Stimulated activated CD8-positive, alpha-beta memory T cell treated with anti-CD3 and anti-CD28 coated beads, Interleukin-7, amount 100 ng/mL, for 1 hour (primary cell): ENCODE measurements around the gene CCDC15.
"Not testable (repeated sequence)": the region's sequence is repeated elsewhere in the genome, so short reads cannot be mapped to it uniquely, and the experiment has no call there.

Source experiments
- DNase-seq, 2 donors: peaks; one replicate each; pipeline ENCODE4 v3.0.0-alpha.2; 2020; ENCODE audit warnings: low read depth in 2 of 2

CCDC15 gene

DNA sequence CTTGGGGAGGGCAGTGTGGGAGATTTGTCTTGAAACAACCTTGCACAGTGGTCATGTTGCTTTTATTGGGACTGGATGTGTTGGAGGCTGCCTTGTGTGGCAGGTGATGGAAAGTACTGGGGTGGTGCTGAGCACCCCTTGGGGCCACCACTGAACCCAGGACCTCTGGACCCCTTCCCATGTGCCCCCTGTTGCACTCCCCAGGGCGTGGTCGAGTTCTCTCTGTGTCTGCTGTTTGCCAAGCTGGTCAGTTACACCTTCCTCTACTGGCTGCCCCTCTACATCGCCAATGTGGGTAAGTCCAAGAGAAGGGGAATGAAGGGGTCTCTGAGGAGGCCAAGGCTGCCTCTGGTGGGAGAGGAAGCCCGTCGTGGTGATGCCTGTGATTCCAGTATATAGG is 128.0 kb downstream of the CCDC15 start:
- no peak for DNase-seq

DNA sequence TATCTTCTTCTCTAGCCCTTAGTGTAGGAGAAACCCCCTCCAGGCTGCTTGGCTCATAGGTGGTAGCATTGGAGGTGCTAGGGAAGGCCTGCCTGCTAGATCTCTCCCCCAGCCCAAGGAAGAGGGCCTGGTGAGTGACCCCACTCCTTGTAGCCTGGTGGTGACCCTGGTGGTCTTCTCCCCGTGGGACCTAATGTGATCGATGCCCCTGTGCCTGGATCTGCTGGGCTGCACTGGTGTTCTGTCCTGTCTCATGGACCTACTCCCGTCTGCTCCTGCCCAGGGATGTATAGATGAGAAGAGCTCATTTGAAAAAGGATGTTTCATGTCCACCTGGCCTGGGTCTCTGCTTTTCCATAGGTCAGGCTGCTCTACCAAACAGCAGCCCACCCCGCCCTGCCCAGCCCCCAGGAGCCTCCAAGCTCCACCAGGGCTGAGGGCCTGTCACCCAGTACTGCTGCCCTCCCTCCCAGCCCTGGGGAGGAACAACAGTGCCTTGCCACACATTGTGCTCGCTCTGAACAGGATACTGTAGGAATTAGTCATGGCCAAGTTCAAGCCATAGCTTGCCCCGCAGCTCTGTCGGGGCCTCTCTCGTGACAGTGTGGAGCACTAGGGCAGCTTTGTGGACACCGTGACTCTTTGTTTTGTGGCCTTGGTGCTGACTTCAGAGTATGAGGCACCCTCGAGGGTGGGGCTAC is 128.8 kb downstream of the CCDC15 start:
- no peak for DNase-seq

DNA sequence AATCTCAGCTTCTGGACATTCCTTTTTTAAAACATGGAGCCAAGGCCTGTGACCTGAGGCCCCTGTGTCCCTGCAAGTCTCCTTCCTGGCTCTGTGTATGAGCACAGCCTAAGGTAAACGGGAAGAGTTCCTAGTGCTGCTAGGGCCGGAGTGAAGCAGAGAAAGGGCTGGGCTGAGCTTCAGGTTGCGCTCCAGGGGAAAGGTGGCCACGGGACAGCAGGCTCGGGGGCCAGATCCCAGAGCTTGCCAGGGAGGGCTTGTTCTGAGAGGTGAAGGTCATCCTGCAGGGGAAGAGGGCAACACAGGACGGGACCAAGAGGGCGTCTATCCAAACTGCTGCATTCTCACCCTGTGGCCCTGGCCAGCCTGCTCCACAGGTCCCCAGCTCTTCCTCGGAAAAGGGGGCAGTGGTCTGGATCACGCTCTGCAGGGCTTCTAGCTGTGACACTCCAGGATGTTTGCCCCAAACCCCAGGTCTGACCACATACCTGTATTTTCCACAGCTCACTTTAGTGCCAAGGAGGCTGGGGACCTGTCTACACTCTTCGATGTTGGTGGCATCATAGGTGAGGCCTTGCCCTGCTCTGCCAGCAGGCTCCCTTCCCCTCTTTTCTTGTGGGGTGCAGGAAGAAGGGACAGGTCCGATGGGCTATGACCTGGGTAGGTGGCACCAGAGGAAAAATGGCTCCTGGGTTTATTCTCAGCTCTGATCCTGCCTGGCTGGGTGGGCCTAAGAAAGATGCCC is 129.5 kb downstream of the CCDC15 start:
- DNase-seq: no peak

DNA sequence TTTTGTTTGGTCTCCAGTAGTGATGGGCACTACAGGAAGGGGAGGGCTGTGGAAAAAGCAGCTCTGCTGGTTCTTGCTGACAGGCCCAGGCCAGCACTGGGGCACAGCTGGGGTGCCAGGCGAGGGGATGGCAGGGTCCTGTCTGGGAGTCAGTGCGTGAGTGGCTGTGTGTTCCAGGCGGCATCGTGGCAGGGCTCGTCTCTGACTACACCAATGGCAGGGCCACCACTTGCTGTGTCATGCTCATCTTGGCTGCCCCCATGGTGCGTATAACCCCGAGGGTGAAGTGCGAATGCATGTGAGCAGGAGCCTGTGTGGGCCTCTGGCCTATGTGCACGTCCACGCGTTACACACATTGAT is 130.0 kb downstream of the CCDC15 start:
- DNase-seq: no peak

DNA sequence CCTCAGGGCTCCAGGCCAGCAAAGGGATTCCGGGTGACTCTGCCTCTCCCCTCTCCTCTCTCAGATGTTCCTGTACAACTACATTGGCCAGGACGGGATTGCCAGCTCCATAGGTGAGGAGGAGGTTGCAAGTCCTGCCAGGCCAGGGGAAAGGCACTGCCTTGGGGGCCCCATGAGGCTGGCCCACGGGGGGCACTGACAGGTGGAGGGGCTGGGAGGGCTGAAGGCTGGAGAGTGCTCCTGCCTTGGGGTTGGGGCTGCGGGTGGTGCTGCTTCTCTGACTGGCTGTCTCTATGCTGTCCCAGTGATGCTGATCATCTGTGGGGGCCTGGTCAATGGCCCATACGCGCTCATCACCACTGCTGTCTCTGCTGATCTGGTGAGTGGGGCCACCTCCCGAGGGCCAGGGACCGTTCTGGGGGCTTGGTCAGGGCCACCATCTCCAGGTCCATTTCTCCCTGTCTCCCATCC is 130.8 kb downstream of the CCDC15 start:
- no peak for DNase-seq

DNA sequence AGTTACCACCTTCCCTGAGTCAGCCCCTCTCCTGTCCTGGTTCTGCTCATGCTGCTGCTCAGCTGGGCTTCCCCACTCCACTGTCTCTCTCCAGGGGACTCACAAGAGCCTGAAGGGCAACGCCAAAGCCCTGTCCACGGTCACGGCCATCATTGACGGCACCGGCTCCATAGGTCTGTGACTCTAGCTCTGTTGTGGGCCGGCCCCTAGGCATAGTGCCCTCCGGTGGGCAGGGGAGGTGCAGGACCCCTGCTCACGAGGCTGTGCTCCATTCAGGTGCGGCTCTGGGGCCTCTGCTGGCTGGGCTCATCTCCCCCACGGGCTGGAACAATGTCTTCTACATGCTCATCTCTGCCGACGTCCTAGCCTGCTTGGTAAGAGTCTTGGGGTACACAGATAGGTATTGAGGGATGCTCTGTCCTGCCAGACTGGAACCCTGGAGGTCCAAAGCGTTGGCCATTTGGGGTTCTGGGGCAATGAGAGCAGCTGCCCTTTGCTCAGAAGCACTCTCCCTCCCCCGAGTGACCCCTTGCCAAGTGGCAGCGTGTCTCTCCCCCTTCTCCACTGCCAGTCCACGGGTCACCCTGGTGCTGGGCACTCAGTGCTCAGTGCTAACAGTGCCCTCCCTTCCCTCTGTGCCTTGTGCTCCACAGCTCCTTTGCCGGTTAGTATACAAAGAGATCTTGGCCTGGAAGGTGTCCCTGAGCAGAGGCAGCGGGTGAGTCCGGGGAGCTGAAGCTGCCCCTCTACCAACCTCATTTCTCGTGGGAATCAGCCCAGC is 131.5 kb downstream of the CCDC15 start:
- DNase-seq: no peak

DNA sequence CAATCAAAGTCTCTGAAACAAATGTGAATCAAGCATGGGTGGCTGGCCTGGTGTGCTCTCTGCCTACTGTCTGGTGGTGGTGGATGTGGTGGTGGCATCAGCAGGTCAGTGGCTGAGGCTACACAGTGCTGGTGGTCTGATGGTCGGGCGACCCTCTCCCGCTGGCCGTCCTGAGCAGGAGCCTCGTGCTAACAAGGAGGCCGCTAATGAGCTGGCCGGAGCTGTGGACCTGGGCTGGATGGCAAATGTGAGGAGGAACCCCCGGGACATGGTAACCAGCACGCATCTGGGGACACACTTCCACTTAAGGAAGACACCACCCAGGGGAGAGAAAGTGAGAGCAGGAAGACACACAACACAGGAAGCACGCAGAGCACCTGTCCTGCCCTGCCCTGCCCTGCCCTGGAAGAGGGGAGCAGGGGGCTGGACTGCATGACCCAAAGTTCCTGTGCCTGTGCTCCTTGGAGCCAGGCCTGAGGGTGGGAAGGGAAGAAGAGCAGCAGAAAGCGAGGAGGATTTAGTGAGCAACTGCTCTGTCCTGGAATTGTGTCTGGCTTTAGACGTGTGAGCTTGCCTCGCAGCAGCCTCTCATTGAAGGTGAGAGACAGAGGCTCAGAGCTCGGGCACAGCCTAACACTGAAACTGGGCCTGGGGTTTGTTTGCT is 132.8 kb downstream of the CCDC15 start:
- no peak for DNase-seq

DNA sequence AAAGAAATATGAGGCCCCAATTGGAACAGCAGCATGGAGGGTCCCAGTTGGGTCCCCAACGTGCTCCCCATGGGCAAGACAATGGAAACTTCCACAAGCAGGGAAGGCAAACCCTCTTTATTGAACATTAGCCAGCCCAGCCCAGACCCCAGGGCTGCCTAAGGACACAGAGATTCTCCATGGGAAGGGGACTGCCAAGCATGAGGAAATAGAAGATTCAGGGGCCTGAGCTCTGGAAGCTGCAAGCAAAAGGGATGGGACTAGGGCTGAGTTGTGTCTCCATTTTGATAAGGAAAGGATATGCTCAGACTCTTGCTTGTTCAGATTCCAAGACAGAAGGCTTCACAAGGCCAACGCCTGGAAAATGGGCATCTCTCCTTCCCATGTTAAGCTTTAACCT is 134.1 kb downstream of the CCDC15 start:
- DNase-seq: no peak

DNA sequence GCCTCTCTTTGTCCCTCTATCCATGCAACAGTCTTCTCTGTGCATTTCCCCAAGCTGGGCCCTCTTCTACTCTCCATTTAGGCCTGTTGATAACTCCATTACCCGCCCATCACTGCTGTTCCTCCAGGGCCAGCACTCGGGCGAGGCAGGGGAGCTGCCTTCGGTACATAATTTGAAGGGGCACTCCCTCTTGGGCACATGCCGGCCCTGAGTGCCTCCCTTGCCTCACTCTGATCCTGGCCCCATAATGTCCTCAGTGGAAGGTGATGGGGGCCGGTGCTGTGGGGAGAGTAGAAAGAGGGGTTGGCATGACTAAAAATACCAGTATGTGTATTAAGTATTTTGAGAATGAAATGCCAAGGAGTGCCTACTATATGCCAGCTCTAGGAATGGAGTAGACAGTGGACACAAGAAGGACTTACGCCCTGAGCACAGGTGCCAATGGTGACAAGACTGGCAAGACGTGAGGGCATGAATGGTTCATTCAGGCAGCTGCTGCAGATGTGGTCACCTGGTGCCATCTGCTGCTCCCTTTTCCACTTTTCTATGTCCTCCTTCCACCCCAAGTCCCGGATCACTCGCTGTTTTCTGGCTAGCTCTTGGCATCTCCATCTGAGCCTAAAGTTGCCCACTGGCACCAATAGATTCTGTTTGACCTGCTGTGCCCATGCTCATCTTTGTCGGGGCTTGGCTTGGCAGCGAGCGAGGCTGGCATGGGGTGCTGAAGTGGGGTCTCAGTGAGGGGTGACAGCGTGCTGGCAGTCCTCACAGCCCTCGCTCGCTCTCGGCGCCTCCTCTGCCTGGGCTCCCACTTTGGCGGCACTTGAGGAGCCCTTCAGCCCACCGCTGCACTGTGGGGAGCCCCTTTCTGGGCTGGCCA is 134.8 kb downstream of the CCDC15 start:
- DNase-seq: no peak

DNA sequence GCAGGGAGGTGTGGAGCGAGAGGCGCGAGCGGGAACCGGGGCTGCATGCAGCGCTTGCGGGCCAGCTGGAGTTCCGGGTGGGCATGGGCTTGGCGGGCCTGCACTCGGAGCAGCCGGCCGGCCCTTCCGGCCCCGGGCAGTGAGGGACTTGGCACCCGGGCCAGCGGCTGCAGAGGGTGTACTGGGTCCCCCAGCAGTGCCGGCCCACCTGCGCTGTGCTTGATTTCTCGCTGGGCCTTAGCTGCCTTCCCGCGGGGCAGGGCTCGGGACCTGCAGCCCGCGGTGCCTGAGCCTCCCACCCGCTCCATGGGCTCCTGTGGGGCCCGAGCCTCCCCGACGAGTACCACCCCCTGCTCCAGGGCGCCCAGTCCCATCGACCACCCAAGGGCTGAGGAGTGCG is 135.5 kb downstream of the CCDC15 start:
- not testable (repeated sequence) for DNase-seq

DNA sequence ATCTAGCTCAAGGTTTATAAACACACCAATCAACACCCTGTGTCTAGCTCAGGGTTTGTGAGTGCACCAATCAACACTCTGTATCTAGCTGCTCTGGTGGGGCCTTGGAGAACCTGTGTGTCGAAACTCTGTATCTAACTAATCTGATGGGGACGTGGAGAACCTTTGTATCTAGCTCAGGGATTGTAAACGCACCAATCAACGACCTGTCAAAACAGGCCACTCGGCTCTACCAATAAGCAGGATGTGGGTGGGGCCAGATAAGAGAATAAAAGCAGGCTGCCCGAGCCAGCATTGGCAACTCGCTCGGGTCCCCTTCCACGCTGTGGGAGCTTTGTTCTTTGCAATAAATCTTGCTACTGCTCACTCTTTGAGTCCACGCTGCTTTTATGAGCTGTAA is 136.1 kb downstream of the CCDC15 start:
- DNase-seq: not testable (repeated sequence)

DNA sequence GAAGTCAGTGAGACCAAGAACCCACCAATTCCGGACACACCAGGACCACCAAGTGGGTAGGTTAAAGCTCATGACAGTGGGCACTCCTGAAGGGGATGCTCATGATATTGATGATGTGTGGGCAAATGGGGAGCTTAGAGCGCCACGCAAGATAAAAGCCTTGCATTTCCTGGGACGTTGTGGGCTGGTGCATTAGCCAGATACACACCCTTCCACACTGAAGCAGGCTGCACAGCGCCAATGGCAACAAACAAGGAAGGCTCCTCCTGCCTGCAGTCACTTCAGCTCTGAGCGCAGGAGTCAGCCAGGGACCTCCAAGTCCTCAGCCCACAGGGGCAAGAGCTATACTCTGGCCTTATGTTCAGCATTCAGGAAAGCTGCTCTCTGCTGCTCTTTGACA is 136.8 kb downstream of the CCDC15 start:
- DNase-seq: no peak
